Heart right ventricle (tissue), 16 donors: ENCODE measurements around the gene TYROBP. TPM values are rescaled to one million over a fixed set of nuclear protein-coding genes. Genes with fewer than 3 reads are reported as not detected.

Experiments
- ATAC-seq, 8 donors: fragments of 200-7000 bp; cut with Tn5 transposase; one replicate each; pipeline ENCODE4 v1.9.1; 2020; ENCODE audit warnings: mild to moderate bottlenecking in 8 of 8, moderate library complexity in 8 of 8, moderate number of reproducible peaks in 1 of 8
- DNase-seq, 2 donors: peaks; one replicate each; pipeline ENCODE4 v3.0.0-alpha.2; 2020
- H3K27ac ChIP-seq, 10 donors: fragments of 200-600 bp; sonication (generic) in 2 of 10; one replicate each; pipeline versions ENCODE4 v1.5.0 to v1.8.0; 2020 to 2022; ENCODE audit warnings: mild to moderate bottlenecking in 3 of 10
- H3K27me3 ChIP-seq, 7 donors: fragments of 200-600 bp; one replicate each; pipeline ENCODE4 v1.8.0; 2021 to 2022; ENCODE audit warnings: mild to moderate bottlenecking in 2 of 7
- H3K36me3 ChIP-seq, 9 donors: fragments of 200-600 bp; sonication (generic) in 1 of 9; one replicate each; pipeline versions ENCODE4 v1.5.0 to v1.8.0; 2020 to 2022; ENCODE audit warnings: mild to moderate bottlenecking in 2 of 9
- H3K4me1 ChIP-seq, 9 donors: fragments of 200-600 bp; sonication (generic) in 1 of 9; one replicate each; pipeline versions ENCODE4 v1.5.0 to v1.8.0; 2020 to 2022; ENCODE audit warnings: mild to moderate bottlenecking in 4 of 9
- H3K4me3 ChIP-seq, 10 donors: fragments of 200-600 bp; sonication (generic) in 2 of 10; one replicate each; pipeline versions ENCODE4 v1.5.0 to v1.8.0; 2020 to 2022; ENCODE audit warnings: mild to moderate bottlenecking in 7 of 10, moderate library complexity in 2 of 10
- H3K9me3 ChIP-seq, 11 donors: fragments of 200-600 bp in 10 of 11; sonication (generic) in 2 of 11; one replicate each; pipeline versions ENCODE4 v1.5.0 to v1.8.0; 2013 to 2022; ENCODE audit warnings: mild to moderate bottlenecking in 2 of 11, control low read depth in 1 of 11, moderate library complexity in 1 of 11
- WGBS, 2 donors: extraction: QIAGEN DNeasy Blood & Tissue Kit; methylation state at CpG; one replicate each; pipeline ENCODE4 v1.1.7; 2013; ENCODE audit warnings: inconsistent platforms in 1 of 2; 5-methylcytosine and 5-hydroxymethylcytosine counted together
- intact Hi-C, 10 donors: fragments of 100-400 bp; cut with DNase I; formaldehyde crosslinking; loops; one replicate each; pipeline versions ENCODE4 v1.11.1 to v1.14.2; 2022
- polyA plus RNA-seq, 2 donors: library from polyadenylated mRNA; stranded (reverse); fragments of 200-250 nt; gene quantifications; one replicate each; pipeline ENCODE4 v1.2.3, GENCODE V29; 2013
- total RNA-seq, 10 donors: library from RNA; stranded (reverse); fragmentation: NEBNext Ultra II Directional in 3 of 10; extraction: Animal tissue kit (Norgen Biotek cat#: 25700) in 3 of 10; gene quantifications; one replicate each; pipeline versions ENCODE4 v1.2.1 to v1.2.4, GENCODE V29; 2021 to 2023
- TF ChIP-seq, protein P1 (sequence below), 9 donors: fragments of 200-600 bp; sonication (generic) in 2 of 9; IDR thresholded peaks; one replicate each; pipeline versions ENCODE4 v1.5.0 to v1.8.0; 2021 to 2022; ENCODE audit warnings: antibody characterized with exemption in 9 of 9, mild to moderate bottlenecking in 5 of 9, moderate library complexity in 1 of 9
- donor health status: Arrhythmogenic right ventricular cardiomyopathy.
- donor health status: ischemic (EF 13 %, LVEDD 7.1; RV severe dilation, severe dysfunction).
- donor health status: healthy with polysubstance abuse.
- donor health status: DM: no; HTN: yes; CAD: no.
- donor health status: DM: no; HTN: no; CAD: no.
- donor health status: ischemic (EF 25% LVEDD 6.9; RV normal size, moderate dysfunction).
- donor health status: ischemic (EF 25% LVEDD 5.7; RV mildly dilated, moderate dysfunction).
- donor health status: healthy.
- donor health status: DM: yes; HTN: yes; CAD: no.
- donor health status: Ischemic cardiomyopathy.
- donor health status: ischemic (EF 35%, LVEDD 5.7; RV mildly dilated, moderate dysfunction).
- donor health status: nonischemic (EF 11% LVEDD 7.7; RV severe dilation, severe dysfunction).
- donor health status: DM: yes; HTN: yes; CAD: no.
- donor health status: PGD.
- donor health status: ischemic (EF 29% LVEDD 5.4; RV normal size, mild dysfunction).
- donor health status: nonischemic (EF 23%, LVEDD 6.1; RV moderate dilation, normal function).

The TYROBP gene
- total and polyA plus RNA-seq, 12 donors = 8.4 to 122 (median 18.4) TPM

DNA sequence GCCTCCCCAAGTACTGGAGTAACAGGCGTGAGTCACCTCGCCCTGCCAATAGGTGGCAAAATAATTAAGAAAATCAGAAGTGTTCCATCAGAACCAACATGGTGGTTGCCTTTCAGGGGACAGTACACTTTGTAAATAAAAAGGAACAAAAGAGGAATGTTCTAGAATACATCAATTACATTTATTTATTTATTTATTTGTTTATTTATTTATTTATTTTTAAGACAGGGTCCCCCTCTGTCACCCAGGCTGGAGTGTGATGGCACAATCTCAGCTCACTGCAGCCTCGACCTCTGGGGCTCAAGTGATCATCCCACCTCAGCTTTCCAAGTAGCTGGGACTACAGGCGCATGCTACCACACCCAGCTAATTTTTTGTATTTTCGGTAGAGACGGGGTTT, 12.9 kb upstream of the TYROBP start:
- 82 to 88% methylated on average over 6 of the region's 6 CpGs for WGBS, 2 donors
- intact Hi-C loops = no loop called here

GRCh38 chr19:35919306-35919705, 11.2 kb upstream of the TYROBP start:
- intact Hi-C loops = no loop called here
- ATAC-seq = no peak

More for the DNA sequence above, 12.9 kb upstream of the TYROBP start:
- DNase-seq (no peak), ATAC-seq (no peak)
- TF ChIP-seq, protein P1, sequence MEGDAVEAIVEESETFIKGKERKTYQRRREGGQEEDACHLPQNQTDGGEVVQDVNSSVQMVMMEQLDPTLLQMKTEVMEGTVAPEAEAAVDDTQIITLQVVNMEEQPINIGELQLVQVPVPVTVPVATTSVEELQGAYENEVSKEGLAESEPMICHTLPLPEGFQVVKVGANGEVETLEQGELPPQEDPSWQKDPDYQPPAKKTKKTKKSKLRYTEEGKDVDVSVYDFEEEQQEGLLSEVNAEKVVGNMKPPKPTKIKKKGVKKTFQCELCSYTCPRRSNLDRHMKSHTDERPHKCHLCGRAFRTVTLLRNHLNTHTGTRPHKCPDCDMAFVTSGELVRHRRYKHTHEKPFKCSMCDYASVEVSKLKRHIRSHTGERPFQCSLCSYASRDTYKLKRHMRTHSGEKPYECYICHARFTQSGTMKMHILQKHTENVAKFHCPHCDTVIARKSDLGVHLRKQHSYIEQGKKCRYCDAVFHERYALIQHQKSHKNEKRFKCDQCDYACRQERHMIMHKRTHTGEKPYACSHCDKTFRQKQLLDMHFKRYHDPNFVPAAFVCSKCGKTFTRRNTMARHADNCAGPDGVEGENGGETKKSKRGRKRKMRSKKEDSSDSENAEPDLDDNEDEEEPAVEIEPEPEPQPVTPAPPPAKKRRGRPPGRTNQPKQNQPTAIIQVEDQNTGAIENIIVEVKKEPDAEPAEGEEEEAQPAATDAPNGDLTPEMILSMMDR (IDR thresholded peaks at IDR 0.05) = no peak
- H3K9me3 ChIP-seq = peaks cover 0 to 13% (median 0%) of the 10 kb centered on the region in 11 donors
- H3K4me1 ChIP-seq = no peaks in the 10 kb centered on the region
- no peak overlapping the region for H3K27ac ChIP-seq
- H3K27me3 ChIP-seq = peaks cover 0 to 21% (median 5%) of the 10 kb centered on the region in 7 donors
- H3K4me3 ChIP-seq = no peak overlapping the region
- no peaks in the 10 kb centered on the region for H3K36me3 ChIP-seq

DNA sequence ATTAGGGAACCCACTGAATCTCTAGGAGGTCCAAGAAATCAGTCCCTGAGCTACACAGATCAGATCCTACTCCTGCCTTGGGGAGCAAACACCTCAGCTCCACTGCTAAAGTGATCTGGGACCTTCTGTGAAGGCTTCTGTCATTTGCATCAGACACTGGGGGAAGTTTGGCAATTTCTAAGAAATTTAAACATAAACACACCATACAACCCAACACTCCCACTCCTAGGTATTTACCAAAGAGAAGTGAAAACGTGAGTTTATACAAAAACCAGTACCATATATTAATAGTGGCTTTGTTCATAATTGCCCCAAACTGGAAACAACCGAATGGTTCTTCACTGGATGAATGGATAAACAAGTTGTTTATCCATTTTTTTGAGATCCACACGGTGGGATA, 7.3 kb upstream of the TYROBP start:
- ATAC-seq = no peak
- H3K27ac ChIP-seq = peak overlapping the region in 1 of 10 donors; percentile 56
- H3K36me3 ChIP-seq = no peaks in the 10 kb centered on the region
- DNase-seq = no peak
- no peaks in the 10 kb centered on the region for H3K9me3 ChIP-seq
- intact Hi-C loops = no loop called here
- TF ChIP-seq, protein P1 (IDR thresholded peaks at IDR 0.05) = no peak
- H3K4me3 ChIP-seq = no peak overlapping the region
- H3K27me3 ChIP-seq = peaks cover 0 to 25% (median 0%) of the 10 kb centered on the region in 7 donors
- 69 to 77% methylated on average over 3 of the region's 3 CpGs for WGBS, 2 donors
- H3K4me1 ChIP-seq = peaks cover 0 to 48% (median 0%) of the 10 kb centered on the region in 9 donors

More at GRCh38 chr19:35919306-35919705, 11.2 kb upstream of the TYROBP start:
- no peak overlapping the region for H3K27ac ChIP-seq
- WGBS, 2 donors = 90 to 92% methylated on average over 11 of the region's 11 CpGs
- H3K9me3 ChIP-seq = no peaks in the 10 kb centered on the region
- TF ChIP-seq, protein P1 (IDR thresholded peaks at IDR 0.05) = no peak
- no peaks in the 10 kb centered on the region for H3K36me3 ChIP-seq
- H3K27me3 ChIP-seq = peaks cover 0 to 15% (median 0%) of the 10 kb centered on the region in 7 donors
- no peak for DNase-seq
- no peak overlapping the region for H3K4me3 ChIP-seq
- H3K4me1 ChIP-seq = peaks cover 0 to 11% (median 0%) of the 10 kb centered on the region in 9 donors

DNA sequence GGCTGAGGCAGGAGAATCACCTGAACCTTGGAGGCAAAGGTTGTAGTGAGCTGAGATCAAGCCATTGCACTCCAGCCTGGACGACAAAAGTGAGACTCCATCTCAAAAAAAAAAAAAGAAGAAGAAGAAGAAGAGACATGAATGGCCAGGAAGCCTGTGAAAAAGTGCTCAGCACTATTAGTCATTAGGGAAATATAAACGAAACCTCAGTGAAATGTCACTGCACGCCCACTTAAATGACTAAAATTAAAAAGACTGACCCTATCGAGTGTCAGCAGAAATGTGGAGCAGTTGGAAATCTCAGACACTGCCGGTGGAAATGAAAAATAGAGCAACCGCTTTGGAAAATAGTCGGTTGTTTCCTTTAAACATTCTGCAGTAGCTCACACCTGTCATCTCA, 5.5 kb upstream of the TYROBP start:
- no peaks in the 10 kb centered on the region for H3K36me3 ChIP-seq
- peaks cover 0 to 27% (median 0%) of the 10 kb centered on the region in 7 donors for H3K27me3 ChIP-seq
- DNase-seq = no peak
- no peak for ATAC-seq
- peak overlapping the region in 2 of 10 donors; percentile 12 to 96 for H3K27ac ChIP-seq
- intact Hi-C loops = no loop called here
- TF ChIP-seq, protein P1 (IDR thresholded peaks at IDR 0.05) = no peak
- peaks cover 0 to 63% (median 0%) of the 10 kb centered on the region in 9 donors for H3K4me1 ChIP-seq
- WGBS, 2 donors = 61 to 66% methylated on average over 7 of the region's 7 CpGs
- no peak overlapping the region for H3K4me3 ChIP-seq
- no peaks in the 10 kb centered on the region for H3K9me3 ChIP-seq
